HG02642 (cell line): ENCODE data around the gene TM9SF1.

ENCODE experiments used
- ATAC-seq: cut with Tn5 transposase; IDR thresholded peaks from one replicate; pipeline ENCODE4 v1.9.1; 2021; ENCODE audit warnings: mild to moderate bottlenecking; ENCODE audit not compliant: unreplicated experiment, poor library complexity

Gene TM9SF1, protein sequence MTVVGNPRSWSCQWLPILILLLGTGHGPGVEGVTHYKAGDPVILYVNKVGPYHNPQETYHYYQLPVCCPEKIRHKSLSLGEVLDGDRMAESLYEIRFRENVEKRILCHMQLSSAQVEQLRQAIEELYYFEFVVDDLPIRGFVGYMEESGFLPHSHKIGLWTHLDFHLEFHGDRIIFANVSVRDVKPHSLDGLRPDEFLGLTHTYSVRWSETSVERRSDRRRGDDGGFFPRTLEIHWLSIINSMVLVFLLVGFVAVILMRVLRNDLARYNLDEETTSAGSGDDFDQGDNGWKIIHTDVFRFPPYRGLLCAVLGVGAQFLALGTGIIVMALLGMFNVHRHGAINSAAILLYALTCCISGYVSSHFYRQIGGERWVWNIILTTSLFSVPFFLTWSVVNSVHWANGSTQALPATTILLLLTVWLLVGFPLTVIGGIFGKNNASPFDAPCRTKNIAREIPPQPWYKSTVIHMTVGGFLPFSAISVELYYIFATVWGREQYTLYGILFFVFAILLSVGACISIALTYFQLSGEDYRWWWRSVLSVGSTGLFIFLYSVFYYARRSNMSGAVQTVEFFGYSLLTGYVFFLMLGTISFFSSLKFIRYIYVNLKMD

GRCh38 chr14:24195186-24196070, at the start of gene TM9SF1:
TM9SF1 (minus strand) TSS chr14:24195441; CDS start chr14:24195019, 422 bp downstream.
- ATAC-seq, result peak; percentile 83

DNA sequence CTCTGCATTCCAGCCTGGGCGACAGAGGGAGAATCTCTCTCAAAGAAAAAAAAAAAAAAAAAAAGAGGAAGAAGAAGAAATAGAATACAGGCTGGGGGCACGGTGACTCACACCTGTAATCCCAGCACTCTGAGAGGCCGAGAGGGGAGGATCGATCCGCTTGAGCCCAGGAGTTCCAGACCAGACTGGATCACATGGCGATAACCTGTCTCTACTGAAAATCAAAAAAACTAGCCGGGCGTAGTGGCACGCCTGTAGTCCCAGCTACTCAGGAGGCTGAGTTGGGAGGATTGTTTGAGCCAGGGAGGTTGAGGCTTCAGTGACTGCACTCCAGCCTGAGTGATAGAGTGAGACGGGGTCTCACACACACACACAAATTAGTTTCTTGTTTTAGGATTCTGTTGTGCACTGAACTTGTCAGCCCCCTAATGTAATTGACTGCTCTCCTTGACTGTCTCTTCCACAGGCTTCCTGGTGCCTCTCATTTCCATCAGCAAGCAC, 48.1 kb upstream of the TM9SF1 start:
- no peak for ATAC-seq

DNA sequence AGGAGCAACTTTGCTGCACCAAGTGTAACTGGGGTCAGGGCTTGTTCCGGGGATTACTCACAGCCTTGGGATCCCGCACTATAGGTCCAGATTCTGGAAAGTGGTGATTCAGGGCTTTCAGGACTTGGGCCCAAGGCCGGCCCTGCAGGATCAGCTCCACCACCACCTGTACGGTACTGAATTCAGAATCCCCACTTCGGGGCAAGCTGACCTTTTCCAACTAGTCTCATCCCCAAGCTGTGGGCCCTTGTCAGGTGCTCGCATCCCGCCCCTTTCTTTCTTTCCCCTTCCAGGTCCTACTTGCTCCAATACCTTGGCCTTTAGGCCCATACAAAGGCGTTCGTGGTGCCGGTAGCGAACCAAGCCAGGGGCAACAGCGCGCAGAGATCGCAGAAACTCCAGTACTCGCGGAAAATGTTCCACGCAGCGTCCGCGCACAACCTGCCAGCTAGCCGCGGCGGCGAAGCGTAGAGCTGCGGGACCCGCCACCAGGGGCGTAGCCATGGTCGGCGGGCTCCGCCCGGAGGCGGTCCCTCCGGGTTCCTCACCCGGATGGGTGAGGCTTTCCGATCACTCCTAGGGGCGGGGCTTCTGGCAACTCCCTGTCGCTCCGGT, 46.7 kb upstream of the TM9SF1 start:
- peak; percentile 82 for ATAC-seq

DNA sequence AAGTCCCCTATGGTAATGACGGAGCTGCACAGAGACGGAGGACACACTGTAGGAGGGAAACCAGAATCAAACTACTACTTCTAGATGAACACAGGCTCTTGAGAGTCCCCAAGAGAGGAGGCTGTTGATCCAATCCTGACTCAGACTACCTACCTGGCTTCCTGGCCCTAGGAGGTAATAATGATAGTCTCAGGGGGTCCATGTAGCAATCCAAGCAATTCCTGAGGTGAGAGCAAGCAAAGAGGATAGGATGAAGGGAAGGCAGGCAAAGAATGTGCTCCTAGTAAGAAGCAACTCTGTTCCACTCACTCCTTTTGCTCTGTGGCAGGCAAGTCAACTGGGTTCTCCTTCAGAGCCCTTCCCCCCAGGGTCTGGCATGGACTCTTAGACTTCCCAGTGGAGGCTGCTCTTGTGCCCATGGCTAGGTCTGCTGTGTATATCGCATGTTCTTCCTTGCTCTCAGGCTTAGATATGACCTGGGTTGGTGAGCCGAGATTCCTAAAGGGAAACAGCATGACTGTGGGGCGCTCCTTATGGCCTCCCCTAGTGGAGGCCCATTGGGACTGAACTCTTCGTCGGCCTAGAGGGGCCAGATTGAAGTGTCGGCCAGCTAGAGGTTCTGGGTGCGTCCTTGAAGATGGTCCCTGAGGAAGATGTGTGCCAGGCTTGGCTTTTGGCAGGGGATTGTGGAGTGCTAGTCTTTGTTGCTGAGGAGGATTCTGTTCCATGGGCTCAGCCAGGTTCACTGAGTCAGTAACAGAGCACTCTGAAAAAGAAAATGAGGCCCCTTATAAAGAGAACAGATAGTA, 45.1 kb upstream of the TM9SF1 start:
- no peak for ATAC-seq

DNA sequence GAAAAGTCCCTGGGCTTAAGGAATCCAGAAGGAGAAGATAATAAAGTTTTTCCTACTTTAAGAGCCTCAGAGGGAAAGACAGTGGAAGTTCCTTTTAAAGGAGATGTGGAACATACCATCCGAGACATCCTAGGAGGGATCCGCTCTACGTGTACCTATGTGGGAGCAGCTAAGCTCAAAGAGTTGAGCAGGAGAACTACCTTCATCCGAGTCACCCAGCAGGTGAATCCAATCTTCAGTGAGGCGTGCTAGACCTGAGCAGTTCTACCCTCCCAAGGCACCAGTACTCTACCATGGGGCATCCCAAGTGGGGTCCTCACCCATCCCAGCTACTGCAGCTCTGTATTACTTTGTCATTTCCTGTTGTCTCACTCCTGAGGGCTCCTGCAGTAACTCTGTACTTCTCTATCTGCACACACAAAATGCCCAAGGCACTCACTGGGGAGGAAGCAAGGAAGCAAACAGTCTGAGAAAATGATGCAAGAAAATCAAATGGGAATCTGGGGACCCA, 43.3 kb upstream of the TM9SF1 start:
- ATAC-seq, result no peak

DNA sequence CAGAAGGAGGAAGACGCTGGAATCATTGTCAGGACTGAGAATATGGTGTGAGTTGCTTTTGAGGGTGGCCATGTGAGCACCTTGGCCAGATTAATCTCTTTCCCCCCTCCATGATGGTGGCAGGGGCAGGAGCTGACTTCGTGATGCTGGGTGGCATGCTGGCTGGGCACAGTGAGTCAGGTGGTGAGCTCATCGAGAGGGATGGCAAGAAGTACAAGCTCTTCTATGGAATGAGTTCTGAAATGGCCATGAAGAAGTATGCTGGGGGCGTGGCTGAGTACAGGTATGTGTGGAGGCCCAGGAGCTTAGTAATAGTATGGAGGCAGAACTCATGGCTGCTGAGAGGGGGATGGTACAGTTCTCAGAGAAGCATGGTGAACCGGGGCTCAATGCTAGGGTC, 42.9 kb upstream of the TM9SF1 start:
- no peak for ATAC-seq

- no peak for ATAC-seq
Measured at GRCh38 chr14:24237463-24237955, 42.3 kb upstream of the TM9SF1 start.

- no peak for ATAC-seq
Measured at GRCh38 chr14:24236689-24237462, 41.6 kb upstream of the TM9SF1 start.

GRCh38 chr14:24235804-24236688, 40.8 kb upstream of the TM9SF1 start:
- ATAC-seq, result no peak

DNA sequence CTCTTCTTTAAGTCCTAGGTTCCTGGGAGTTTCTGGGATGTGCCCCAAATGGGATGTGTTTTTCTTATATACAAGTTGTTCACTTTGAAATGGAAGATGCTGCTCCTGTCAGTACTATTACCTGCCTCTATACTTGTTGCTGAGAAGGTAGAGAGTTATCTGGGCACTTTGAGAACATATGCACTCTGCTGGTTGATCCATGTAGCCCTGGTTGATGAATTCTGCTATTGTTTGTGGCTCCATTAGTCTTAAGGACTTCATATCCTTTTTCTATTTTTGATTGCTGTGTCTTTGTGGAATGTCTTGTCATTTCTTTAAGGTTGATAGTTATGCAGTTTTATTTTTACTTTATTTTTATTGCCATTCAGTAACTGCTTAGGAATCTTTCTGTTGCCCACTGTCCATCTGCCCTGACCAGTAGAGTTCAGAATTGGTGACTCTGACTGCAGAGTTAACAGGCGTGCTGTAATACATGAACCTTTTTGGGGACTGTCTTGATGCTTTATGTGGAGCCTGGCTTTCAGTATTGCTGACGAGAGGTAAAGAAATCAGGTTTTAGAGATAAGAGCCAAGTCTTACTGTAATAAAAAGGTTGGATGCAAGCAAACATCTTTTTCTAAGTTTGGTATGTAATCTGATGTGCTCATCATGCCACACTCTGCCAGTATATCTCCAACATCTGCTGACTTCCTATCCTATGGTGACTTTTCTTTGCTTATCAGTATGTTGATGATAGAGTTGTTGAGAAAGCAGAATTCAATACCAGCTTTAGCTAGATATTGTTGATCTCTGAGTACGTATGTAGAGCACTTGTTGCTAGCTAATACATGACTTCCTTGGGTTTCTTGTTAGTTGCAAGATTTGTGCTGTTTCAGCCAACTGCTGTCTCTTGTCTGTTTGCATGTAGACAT, 39.1 kb upstream of the TM9SF1 start:
- no peak for ATAC-seq

GRCh38 chr14:24233538-24233866, 38.3 kb upstream of the TM9SF1 start:
- ATAC-seq, result no peak

DNA sequence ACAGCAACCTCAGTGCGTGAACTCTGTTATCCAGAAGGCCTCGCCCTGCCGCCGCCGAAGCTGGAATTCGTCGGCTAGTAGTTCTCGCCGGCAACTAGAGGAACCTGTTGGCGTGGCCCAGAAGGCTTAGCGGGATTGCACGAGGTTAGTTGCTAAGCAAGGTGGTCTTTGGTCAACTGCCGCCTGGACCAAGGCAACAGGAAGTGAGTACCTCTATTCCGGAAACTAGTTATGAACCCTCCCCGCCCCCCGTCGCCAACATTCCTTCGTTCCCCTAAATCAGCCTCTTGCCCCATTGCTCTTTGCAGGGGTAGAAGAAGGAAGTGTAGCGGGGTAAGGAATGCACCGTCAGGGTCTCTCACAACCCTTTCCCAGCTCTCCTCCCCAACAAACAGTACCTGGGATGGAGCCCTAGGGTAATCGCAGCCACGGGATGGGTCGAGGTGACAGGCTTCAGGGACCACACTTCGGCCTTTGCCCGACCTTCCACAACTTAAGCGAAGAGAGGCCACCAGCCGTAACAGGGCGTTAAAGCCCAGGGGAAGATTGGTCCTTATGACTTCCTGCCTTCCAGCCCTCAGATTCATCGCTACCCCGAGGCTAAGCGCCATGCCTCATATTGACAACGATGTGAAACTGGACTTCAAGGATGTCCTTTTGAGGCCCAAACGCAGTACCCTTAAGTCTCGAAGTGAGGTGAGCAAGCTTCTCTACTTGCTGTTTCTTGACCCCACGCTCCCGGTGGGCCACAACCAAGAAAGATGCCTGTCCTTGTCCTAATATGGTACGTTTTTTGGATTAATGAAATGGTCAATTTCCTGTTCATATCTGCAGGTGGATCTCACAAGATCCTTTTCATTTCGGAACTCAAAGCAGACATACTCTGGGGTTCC, 37.6 kb upstream of the TM9SF1 start, which contains the start of gene GMPR2:
Gene GMPR2 (plus strand): TSS at position 285 of the 893 bp plus-strand sequence. CDS start 325 bp downstream, at position 610.
- ATAC-seq, result peak; percentile 60

DNA sequence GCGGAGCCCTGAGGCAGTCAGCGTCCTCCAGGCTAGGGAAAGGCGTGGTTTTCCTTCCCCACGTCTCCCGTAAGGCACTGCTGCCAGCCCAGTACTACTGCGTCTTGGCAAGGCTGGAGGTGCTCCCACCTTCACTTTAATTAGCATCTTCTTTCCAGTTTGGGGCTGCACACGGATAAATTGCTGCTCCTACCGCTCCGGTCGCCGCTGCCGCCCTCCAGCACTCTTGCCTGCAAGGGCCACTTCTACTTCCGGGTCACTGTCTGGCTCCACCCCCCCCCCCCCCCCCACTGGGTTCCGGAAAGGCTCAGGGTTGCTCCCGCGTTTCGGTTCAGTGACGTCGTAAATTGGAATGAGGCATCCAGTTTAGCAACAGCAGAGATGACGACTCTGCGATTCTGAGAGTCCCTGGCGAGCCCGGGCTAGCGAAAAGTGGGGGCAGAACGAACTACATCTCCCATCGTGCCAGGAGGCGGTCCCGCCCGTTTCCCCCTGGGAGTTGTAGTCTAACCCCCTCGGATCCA, 36.9 kb upstream of the TM9SF1 start, which contains the start of gene NEDD8:
Gene NEDD8 (minus strand): TSS at position 247 of the 524 bp plus-strand sequence. CDS start 100 bp downstream, at position 147.
- peak; percentile 80 for ATAC-seq

DNA sequence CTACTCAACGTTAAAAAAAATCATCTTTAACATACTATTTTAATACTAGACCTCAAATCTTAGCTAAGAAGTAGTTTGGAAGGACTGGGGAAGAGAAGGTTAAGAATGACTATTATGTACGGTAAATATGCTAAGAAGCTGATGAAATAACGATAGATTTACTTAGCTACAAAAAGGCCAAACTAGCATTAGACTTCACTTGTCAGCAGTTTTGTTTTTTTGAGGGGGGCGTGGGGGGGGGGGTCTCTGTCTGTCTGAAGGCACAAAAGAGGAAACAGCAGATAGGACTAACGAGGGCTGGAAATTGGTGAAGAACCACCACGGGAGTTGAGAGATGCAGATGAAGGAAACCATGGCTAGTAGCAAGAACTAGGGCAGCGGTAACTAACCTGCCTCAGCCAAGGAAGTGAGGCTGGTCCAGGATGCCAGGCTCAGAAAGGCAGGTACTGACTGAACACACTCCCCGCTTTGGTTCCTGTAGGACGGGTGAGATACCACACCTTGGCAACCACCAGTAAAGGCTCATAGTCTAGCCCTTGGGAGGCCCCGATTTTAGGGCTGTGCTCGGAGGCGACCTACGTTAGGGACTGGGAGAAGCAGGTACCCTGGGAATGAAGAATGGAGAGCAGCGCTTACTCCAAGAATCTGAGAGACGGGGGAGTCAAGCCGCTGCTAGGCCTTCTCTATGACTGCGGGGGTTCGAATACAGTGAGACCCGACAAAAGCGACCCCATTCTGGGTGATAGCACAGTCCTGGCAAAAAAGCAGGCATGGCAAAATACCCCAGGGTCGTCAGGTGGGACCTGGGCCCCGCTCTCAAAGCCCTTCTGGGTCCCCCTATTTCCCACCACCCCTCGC, 36.3 kb upstream of the TM9SF1 start:
- peak; percentile 18 for ATAC-seq
